DMS53 treated with DMSO at 0.1 percent for 48 hours (cell line): Measurements from ENCODE around the gene SYDE2.
"Not testable (repeated sequence)": the region's sequence is repeated elsewhere in the genome, so short reads cannot be mapped to it uniquely, and the experiment has no call there.

Experiments used
- DNase-seq: peaks from one replicate; lab custom pipeline; 2025; ENCODE audit not compliant: unreplicated experiment; lab: John Stamatoyannopoulos, UW

Gene SYDE2, protein sequence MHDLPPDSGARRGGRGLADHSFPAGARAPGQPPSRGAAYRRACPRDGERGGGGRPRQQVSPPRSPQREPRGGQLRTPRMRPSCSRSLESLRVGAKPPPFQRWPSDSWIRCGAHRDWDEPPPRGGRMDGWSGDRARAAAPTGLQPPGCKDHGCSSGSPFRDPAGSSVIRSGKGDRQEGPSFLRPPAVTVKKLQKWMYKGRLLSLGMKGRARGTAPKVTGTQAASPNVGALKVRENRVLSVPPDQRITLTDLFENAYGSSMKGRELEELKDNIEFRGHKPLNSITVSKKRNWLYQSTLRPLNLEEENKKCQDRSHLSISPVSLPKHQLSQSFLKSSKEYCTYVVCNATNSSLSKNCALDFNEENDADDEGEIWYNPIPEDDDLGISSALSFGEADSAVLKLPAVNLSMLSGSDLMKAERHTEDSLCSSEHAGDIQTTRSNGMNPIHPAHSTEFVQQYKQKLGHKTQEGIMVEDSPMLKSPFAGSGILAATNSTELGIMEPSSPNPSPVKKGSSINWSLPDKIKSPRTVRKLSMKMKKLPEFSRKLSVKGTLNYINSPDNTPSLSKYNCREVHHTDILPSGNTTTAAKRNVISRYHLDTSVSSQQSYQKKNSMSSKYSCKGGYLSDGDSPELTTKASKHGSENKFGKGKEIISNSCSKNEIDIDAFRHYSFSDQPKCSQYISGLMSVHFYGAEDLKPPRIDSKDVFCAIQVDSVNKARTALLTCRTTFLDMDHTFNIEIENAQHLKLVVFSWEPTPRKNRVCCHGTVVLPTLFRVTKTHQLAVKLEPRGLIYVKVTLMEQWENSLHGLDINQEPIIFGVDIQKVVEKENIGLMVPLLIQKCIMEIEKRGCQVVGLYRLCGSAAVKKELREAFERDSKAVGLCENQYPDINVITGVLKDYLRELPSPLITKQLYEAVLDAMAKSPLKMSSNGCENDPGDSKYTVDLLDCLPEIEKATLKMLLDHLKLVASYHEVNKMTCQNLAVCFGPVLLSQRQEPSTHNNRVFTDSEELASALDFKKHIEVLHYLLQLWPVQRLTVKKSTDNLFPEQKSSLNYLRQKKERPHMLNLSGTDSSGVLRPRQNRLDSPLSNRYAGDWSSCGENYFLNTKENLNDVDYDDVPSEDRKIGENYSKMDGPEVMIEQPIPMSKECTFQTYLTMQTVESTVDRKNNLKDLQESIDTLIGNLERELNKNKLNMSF

GRCh38 chr1:85200463-85201339, at the start of gene SYDE2:
SYDE2 (minus strand) TSS chr1:85201016; CDS start chr1:85200996, 20 bp downstream.
- DNase-seq, result peak; percentile 83

DNA sequence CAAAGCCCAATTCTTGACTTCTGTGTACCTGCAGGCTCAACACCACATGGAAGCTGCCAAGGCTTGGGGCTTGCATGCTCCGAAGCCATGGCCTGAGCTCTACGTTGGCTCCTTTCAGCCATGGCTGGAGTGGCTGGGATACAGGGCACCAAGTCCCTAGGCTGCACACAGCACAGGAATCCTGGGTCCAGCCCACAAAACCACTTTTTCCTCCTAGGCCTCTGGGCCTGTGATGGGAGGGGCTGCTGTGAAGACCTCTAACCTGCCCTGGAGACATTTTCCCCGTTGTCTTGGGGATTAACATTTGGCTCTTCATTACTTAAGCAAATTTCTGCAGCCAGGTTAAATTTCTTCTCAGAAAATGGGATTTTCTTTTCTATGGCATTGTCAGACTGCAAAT, 48.2 kb upstream of the SYDE2 start:
- not testable (repeated sequence) for DNase-seq

- no peak for DNase-seq
Observed at GRCh38 chr1:85245891-85246290, 45.1 kb upstream of the SYDE2 start.

- no peak for DNase-seq
Observed at GRCh38 chr1:85245456-85245855, 44.6 kb upstream of the SYDE2 start.

GRCh38 chr1:85244271-85245061, 43.6 kb upstream of the SYDE2 start:
- DNase-seq, result no peak

DNA sequence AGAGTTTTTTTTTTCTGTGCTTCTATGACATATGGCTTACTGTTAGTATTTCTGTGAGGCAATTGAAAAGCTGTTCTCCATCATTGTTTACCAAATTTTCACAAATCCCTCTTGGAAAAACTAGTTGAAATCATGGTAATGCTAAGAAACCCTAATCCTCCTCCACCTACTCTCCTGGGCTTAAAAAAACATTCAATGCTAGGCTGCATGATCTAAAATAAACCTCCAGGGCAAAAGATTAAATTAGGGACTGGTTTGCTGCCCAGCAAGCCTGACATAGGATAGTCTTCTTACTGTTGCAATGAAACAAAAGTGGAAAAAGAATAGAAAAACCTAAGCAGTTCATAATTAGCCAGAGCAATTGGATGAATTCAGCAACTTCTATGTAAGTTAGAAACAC, 42.6 kb upstream of the SYDE2 start:
- no peak for DNase-seq

DNA sequence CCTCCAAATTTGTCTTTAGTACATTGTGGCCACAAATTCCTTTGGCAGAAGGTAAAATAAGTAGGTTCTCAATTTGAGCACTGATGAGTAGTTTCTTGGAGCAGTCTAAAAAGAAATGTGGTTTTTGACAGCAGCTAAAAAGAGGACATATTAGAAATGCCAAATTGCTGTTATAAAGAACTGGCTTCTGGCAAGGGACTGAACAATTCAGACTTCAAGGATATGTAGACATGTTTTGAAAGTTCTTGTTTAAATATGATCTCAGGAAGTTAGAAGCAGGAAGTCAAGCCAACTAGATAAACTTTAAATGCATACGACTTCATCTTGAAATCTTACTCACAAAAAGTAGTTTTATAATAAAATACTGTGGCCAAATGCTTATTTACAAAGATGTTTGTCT, 39.8 kb upstream of the SYDE2 start:
- DNase-seq, result no peak

DNA sequence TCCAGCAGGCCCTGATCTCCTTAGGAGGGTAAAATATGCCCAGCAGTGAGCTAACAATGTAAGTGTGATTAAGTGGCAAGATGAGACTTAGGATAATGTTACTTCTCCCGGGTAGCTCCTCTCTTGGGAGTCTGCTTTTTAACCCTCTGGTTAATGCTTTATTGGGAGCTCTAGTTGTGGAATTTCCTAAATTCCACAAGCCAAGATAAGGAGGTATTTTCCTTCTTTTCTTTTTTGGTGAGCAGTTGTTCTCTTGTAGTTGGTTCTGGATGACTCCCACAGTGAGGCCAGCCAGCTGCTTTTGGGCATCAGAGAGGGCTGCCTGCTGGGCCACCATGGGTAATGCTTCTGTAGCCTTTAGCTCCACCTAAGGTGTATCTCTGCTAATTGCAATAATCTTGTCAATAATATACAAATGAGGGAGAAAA, 39.4 kb upstream of the SYDE2 start:
- DNase-seq, result peak; percentile 66

- DNase-seq, result no peak
Observed at GRCh38 chr1:85237613-85238012, 36.8 kb upstream of the SYDE2 start.

GRCh38 chr1:85230305-85230977, 29.6 kb upstream of the SYDE2 start:
- peak; percentile 71 for DNase-seq

DNA sequence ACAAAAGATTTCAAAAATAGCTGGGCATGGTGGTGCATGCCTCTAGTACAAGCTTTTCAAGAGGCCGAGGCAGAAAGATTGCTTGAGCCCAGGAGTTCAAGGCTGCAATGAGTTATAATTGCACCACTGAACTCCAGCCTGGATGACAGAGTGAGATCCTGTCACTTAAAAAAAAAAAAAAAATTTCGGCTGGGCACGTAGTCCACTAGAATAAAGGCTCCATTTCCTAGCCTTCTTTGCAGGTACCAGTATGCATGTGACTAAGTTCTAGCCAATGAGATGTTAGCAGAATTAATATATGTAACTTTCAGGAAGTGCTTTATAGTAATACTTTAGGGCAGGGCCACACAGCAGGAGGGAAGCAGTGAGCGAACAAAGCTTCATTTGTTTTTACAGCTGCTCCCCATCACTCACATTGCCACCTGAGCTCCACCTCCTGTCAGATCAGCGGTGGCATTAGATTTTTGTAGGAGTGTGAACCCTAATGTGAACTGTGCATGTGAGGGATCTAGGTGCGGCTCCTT, 28.8 kb upstream of the SYDE2 start:
- peak; percentile 94 for DNase-seq

- no peak for DNase-seq
Observed at GRCh38 chr1:85228972-85229371, 28.2 kb upstream of the SYDE2 start.

- peak; percentile 81 for DNase-seq
Observed at GRCh38 chr1:85225624-85226380, 25.0 kb upstream of the SYDE2 start.

- DNase-seq, result peak; percentile 97
Observed at GRCh38 chr1:85224734-85225623, 24.2 kb upstream of the SYDE2 start.

GRCh38 chr1:85224295-85224694, 23.5 kb upstream of the SYDE2 start:
- DNase-seq, result no peak

- no peak for DNase-seq
Observed at GRCh38 chr1:85223334-85223733, 22.5 kb upstream of the SYDE2 start.

GRCh38 chr1:85220756-85221201, 20.0 kb upstream of the SYDE2 start:
- no peak for DNase-seq
